Transverse colon (tissue), 4 donors: Measurements from ENCODE around the gene RASAL2.

Experiments
- CTCF ChIP-seq, 5 experiments: fragments of 200-600 bp in 3 of 5; fragments of 450-650 bp in 2 of 5; sonication (generic) in 3 of 5; IDR thresholded peaks; 1 replicate in 2 of 5; 2 replicates in 3 of 5; pipeline ENCODE4 v1.5.1; 2016 to 2017; ENCODE audit warnings: antibody characterized with exemption in 5 of 5, inconsistent platforms in 3 of 5, mild to moderate bottlenecking in 2 of 5, moderate library complexity in 1 of 5
- EP300 ChIP-seq: sonication (generic); formaldehyde crosslinking; IDR thresholded peaks from one replicate; pipeline ENCODE4 v1.6.1; 2017; ENCODE audit warnings: antibody characterized with exemption, low read depth
- POLR2A ChIP-seq: fragments of 450-650 bp; IDR thresholded peaks from one replicate; pipeline ENCODE4 v1.6.1; 2016; ENCODE audit warnings: antibody characterized with exemption, mild to moderate bottlenecking, moderate library complexity
- POLR2AphosphoS5 ChIP-seq, 3 donors: sonication (generic); formaldehyde crosslinking; IDR thresholded peaks; one replicate each; pipeline ENCODE4 v1.6.1; 2016; ENCODE audit warnings: antibody characterized with exemption in 3 of 3

- TF ChIP-seq CTCF (IDR thresholded peaks at IDR 0.05) (no peak), EP300 (no peak), POLR2AphosphoS5 (IDR thresholded peaks at IDR 0.05) (no peak), POLR2A (no peak)
Observed at GRCh38 chr1:178096421-178096820, 2.5 kb downstream of the RASAL2 start.
